GM18867 (cell line): ENCODE data around the gene EWSR1.

Experiments used
- ATAC-seq: cut with Tn5 transposase; IDR thresholded peaks from one replicate; pipeline ENCODE4 v1.9.1; 2021; ENCODE audit warnings: mild to moderate bottlenecking, moderate library complexity; ENCODE audit not compliant: unreplicated experiment

EWSR1 gene

DNA sequence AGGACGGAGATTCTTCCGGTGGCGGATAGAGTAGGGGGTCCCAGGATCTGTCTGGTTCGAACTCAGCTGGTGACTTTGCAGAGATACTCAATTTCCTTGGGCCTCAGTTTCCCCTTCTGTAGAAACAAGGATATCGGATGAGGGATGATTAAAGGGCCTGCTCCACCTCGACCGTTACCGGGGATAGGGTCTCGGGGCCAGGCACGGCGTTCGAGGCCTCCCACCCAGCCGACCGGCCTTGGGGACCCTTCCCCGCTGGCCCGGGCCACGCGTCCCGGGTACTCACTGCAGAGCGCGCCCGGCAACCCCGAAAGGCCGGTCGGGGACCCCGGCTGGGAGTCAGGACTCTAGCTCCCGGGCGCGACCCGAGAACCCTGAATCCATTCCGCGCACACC is 608 bp upstream of the EWSR1 start:
- no peak for ATAC-seq

DNA sequence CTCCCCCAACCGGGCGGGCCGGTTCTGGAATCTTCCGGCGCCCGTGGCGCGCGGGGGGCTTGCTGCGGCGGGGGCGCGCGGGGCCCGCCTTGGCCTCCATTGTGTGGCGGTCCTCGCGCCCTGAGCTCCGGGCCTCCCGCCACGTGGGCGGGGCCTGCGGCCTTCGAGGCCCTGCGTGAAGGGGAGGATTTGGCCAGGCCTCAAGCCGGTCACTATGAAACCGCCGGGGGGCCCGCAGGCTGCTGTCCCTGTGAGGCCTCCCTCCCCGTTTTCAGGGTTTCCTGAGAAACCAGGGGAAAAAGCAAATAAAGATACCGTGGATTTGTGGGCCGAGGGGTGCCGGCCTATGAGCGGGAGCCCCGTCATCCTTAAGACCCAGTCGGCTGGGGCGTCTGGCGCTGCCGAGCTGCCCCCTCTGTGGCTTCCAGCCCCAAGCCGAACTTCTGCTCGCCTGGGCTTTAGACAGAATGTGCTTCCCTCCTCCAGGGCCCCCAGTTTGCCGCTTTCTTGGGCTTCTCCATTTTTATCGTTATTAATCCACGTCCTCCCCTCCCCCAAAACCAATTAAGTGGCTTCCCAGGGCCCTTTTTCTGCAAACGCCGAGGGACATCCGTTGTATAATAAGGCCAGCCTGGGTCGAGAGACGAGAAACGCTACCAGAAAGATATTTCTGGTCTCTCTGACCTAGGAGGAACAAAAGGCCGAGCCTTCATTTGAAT is 602 bp downstream of the EWSR1 start:
- ATAC-seq = peak; percentile 17

DNA sequence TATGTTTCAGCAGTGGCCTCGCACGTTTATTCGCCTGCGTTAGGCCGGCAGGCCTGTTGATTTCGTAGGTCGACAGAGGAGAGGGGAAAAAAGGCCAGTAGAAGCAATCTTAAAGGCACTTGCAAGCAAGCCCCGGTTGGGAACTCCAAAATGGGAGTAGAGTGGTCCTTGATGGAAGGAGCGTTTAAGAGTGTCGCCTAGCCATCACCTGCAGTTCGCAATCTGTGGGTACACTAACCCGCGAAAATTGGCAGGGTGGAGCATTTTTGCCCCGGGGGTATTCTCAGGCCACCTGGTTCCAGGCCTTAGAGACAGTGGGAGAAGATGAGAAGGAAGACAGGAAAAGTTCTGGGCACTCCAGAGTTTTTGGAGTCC is 1.1 kb downstream of the EWSR1 start:
- ATAC-seq = no peak

- ATAC-seq = no peak
These were observed 1.8 kb downstream of the EWSR1 start for GRCh38 chr22:29269731-29270474.

- no peak for ATAC-seq
These were observed 2.6 kb downstream of the EWSR1 start for GRCh38 chr22:29270475-29271271.

- ATAC-seq = no peak
These were observed 4.6 kb downstream of the EWSR1 start for GRCh38 chr22:29272624-29273023.

DNA sequence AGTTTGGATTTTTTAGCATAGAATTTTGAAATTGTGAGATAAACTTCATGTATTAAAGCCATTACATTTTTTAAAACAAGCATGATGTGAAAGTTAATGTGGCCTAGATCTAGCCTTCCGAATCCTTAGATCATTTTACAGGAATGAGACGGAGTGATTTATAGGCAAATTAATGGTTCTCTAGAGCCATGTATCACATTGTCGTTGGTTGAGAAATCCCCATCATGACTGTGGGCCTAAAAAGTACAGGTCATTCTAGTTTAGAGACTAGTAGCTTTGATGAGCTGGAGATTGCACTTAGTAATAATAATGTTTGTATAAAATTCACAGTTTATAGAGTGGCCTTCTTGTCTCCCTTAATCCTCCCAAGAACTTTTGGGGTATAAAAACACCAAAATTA is 7.1 kb downstream of the EWSR1 start:
- no peak for ATAC-seq

- no peak for ATAC-seq
These were observed 7.9 kb downstream of the EWSR1 start for GRCh38 chr22:29275819-29276565.

DNA sequence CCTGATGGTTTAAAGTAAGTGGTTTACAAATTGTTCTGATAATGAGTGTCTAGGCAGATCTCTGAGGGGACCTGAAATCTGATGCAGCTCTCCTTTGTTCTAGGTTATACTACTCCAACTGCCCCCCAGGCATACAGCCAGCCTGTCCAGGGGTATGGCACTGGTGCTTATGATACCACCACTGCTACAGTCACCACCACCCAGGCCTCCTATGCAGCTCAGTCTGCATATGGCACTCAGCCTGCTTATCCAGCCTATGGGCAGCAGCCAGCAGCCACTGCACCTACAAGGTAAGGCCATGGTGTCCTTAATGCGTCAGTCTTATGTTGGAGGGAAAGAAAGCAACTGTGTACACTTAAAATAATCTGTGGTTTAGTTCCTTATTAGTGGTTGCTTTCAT is 9.9 kb downstream of the EWSR1 start:
- ATAC-seq = no peak

- ATAC-seq = no peak
These were observed 16.1 kb downstream of the EWSR1 start for GRCh38 chr22:29284196-29284595.

DNA sequence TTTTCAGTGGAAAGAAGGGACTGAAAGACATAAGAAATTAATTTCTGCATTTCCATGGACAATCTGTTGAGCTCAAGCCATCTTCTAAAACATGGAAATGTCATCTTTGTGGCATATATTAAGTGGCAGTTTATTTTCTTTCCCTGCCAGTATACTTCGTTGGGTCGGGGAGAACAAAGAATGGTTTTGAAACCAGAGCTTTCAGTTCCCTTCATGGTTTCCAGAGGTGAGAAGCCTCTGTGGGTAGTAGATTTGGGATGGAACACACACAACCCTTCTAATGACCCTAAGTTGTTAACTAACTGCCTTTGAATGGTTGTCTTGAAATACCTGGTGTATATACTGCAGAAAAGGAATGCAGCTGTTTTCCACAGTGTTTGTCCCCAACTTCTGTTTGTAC is 20.8 kb downstream of the EWSR1 start:
- no peak for ATAC-seq

DNA sequence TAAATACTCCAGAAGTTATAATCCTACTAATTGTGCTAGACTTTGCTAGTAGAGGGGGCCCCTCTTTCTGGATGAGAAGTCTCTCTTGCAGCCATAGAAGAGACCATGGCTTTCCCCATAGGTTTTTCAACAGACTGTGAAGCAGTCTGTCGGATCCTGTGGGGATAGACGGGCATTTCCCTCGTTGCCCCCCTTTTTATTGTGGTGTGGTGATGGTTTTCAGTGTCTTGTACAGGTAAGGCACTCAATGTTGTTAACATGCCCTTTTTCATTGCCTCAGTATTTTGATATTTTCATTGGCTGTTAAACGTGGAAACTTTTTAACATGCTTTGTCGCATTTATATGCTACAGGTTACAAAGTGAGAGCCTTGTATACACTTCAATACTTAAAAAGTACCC is 22.0 kb downstream of the EWSR1 start:
- ATAC-seq = no peak

DNA sequence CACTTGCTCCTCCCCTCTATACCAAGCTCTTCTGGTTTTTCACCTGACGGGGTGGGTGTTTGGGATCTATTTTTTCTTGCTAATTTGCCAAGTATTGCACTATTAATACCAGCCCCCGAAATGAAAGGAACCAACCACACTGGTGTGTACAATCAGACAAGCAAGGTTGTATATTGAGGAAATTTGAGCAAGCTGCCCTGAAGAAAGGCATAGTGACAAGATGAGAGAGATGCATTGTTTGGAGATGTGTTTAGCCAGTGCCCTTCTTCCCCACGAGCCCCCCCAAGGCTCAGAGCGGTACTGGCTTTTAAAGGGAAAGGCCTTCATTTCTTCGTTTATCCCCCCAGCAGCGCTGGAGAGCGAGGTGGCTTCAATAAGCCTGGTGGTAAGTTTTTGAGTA is 23.1 kb downstream of the EWSR1 start:
- ATAC-seq = no peak

DNA sequence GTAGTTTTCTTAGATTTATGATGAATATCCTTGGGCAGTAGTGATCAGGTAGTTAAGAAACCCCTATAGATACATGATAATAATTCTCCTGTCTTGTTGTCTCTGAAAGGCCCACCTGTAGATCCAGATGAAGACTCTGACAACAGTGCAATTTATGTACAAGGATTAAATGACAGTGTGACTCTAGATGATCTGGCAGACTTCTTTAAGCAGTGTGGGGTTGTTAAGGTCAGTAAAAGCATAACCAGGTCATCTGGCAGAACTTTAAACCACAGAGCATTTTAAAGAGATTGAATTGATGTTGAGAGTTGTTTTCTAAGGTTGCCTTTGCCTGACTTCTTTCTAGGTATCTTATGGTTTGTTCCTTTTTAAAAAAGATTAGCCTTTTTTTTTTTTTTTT is 24.3 kb downstream of the EWSR1 start:
- ATAC-seq = no peak

GRCh38 chr22:29298641-29299040 is 30.6 kb downstream of the EWSR1 start:
- ATAC-seq = no peak

DNA sequence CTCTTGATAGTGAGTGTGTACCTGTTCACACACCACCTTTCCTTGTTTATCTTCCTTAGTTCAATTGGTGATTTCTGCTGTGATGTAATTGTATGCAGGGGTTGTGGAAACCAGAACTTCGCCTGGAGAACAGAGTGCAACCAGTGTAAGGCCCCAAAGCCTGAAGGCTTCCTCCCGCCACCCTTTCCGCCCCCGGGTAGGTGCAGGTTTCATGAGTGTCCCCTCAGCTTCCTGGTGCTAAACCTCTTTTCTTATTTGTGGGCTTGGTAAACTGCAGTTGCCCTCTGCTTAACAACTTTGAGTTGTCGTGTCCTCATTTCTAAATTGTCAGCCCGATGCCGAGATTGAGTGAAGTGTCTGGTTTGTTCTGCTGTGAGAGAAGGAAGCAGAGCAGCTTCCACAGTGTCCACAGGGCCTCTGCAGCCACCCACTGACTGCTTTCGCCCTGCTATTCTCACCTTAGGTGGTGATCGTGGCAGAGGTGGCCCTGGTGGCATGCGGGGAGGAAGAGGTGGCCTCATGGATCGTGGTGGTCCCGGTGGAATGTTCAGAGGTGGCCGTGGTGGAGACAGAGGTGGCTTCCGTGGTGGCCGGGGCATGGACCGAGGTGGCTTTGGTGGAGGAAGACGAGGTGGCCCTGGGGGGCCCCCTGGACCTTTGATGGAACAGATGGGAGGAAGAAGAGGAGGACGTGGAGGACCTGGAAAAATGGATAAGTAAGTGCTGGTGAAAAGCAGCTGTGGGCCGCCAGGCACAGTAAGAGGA is 31.2 kb downstream of the EWSR1 start:
- no peak for ATAC-seq

GRCh38 chr22:29300467-29300806 is 32.4 kb downstream of the EWSR1 start:
- no peak for ATAC-seq

DNA sequence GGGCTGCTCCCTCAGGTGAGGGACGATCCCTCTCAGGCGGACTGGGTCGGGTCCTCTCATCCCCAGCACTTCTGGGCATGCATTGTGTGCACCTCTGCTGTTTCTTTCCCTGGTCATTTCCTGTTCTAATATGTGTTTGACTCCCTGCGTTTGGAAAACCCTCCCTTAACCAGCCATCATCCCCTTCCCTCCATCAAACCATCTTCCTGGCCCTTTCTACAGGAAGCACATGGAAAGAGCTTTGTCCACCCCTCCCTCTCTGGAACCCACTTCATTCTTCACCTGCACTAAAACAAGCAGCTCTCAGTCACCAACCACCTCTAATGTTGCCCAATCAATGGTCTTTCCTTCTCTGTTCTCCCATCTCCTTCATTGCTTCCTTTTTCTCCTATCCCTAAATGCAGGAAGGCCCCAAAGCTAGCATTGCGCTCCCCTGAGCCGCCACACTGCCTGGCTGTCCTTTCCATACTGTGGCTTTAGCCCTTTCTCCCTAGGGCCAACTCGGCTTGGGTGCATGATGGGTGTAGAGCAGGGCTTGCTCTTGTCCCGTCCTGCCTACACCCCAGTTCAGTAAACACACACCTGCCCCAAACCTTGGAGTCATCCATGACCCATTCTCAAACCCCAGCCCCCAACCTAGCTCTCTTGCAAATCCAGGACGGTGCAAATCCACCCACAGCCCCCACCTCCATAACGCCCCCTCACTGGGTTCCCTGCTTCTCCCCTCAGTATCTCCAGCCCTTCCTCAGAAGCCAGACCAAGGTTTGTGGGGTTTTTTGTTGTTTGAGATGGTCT is 32.9 kb downstream of the EWSR1 start:
- no peak for ATAC-seq

DNA sequence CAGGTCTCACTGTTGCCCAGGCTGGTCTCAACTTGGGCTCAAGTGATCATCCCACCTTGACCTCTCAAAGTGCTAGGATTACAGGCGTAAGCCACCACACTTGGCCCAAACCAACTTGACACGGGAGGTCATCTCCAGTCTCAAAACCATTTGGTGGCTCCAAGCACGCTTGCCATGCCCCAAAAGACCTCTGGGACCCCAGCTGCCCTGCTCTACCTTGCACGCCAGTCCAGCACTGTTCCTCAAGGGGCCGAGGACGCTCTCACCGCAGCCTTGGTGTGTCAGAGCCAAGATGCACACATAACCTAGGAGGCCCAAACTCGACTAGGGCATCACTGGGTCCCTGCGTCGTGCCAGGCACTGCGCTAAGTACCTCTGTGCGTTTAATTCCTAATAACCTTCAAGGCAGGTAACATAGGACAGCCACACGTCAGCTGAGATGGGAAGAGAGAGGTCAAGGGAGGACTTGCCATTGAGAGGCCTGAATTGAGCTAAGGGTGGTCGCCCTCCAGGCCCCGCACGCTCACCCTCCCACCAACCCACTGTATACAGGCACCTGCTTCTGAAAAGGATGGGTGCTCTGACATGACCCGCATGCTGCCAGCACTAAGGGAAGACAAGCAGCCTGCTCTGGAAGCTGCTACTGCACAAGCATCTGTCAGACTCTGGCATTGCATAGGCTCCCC is 33.8 kb downstream of the EWSR1 start:
- ATAC-seq = no peak
